Posterior cingulate gyrus (tissue), 11 donors: ENCODE measurements around the gene PIGBOS1.
"Not testable (repeated sequence)": the region's sequence is repeated elsewhere in the genome, so short reads cannot be mapped to it uniquely, and the experiment has no call there.

Source experiments
- DNase-seq, 10 donors: peaks; one replicate each; pipeline versions ENCODE4 v3.0.0 to v3.0.0-alpha.2; 2020 to 2021; ENCODE audit warnings: mixed read lengths in 3 of 10
- intact Hi-C: fragments of 100-400 bp; cut with DNase I; formaldehyde crosslinking; loops from one replicate; pipeline ENCODE4 v1.15.1; 2023

PIGBOS1 gene

GRCh38 chr15:55302801-55303200 is 16.1 kb downstream of the PIGBOS1 start:
- intact Hi-C loops, DNase-seq: not testable (repeated sequence)

GRCh38 chr15:55297315-55297714 is 21.6 kb downstream of the PIGBOS1 start:
- DNase-seq: no peak
- intact Hi-C loops: no loop called here

GRCh38 chr15:55290528-55291057 is 28.3 kb downstream of the PIGBOS1 start:
- intact Hi-C loops: loop anchor here (1.0 kb wide), 1 partner anchor 73 kb away; no protein-coding TSS in a partner anchor
- DNase-seq: peak; percentile 70 to 97 (median 83)

- peak in 6 of 10 donors; percentile 4 to 91 (median 29) for DNase-seq
- intact Hi-C loops: loop anchor here (1.0 kb wide), 1 partner anchor 73 kb away; no protein-coding TSS in a partner anchor
Measured at GRCh38 chr15:55289746-55290527, 29.0 kb downstream of the PIGBOS1 start, which contains the start of gene RAB27A. TSS of gene RAB27A (minus strand) at chr15:55289813. CDS start at chr15:55234934, 54,879 bp downstream.

GRCh38 chr15:55289011-55289745 is 29.7 kb downstream of the PIGBOS1 start:
- intact Hi-C loops: no loop called here

GRCh38 chr15:55288006-55288717 is 30.8 kb downstream of the PIGBOS1 start:
- intact Hi-C loops: no loop called here
- no peak for DNase-seq

More at GRCh38 chr15:55289011-55289745, 29.7 kb downstream of the PIGBOS1 start:
- DNase-seq: no peak

- DNase-seq, intact Hi-C loops: not testable (repeated sequence)
Measured at GRCh38 chr15:55286442-55287189, 32.3 kb downstream of the PIGBOS1 start.

- intact Hi-C loops: no loop called here
- DNase-seq: no peak
Measured at GRCh38 chr15:55284426-55284825, 34.5 kb downstream of the PIGBOS1 start.

GRCh38 chr15:55283379-55284147 is 35.4 kb downstream of the PIGBOS1 start:
- DNase-seq: no peak
- intact Hi-C loops: no loop called here

- intact Hi-C loops: no loop called here
- DNase-seq: no peak
Measured at GRCh38 chr15:55282284-55282833, 36.6 kb downstream of the PIGBOS1 start.

- intact Hi-C loops: no loop called here
- DNase-seq: no peak
Measured at GRCh38 chr15:55281517-55282228, 37.2 kb downstream of the PIGBOS1 start.

GRCh38 chr15:55280589-55280988 is 38.3 kb downstream of the PIGBOS1 start:
- intact Hi-C loops, DNase-seq: not testable (repeated sequence)

- intact Hi-C loops: no loop called here
- DNase-seq: no peak
Measured at GRCh38 chr15:55279746-55280351, 39.1 kb downstream of the PIGBOS1 start.

- intact Hi-C loops: no loop called here
- DNase-seq: no peak
Measured at GRCh38 chr15:55279100-55279745, 39.7 kb downstream of the PIGBOS1 start.

- intact Hi-C loops: no loop called here
- DNase-seq: no peak
Measured at GRCh38 chr15:55277715-55278114, 41.2 kb downstream of the PIGBOS1 start.

GRCh38 chr15:55277116-55277564 is 41.8 kb downstream of the PIGBOS1 start:
- intact Hi-C loops: no loop called here
- no peak for DNase-seq

GRCh38 chr15:55276324-55276723 is 42.6 kb downstream of the PIGBOS1 start:
- intact Hi-C loops: no loop called here

More at GRCh38 chr15:55276324-55276723, 42.6 kb downstream of the PIGBOS1 start:
- DNase-seq: no peak
